Medulla oblongata (tissue), 1 donor: ENCODE measurements around the gene GDF10.

Experiments
- DNase-seq: peaks from one replicate; pipeline ENCODE4 v3.0.0-alpha.2; 2015; ENCODE audit errors: extremely low spot score

Gene GDF10

GRCh38 chr10:47276071-47276470 lies 23.9 kb upstream of the GDF10 start:
- no peak for DNase-seq

- no peak for DNase-seq
Observed at GRCh38 chr10:47276576-47277351, 23.2 kb upstream of the GDF10 start.

- no peak for DNase-seq
Observed at GRCh38 chr10:47277352-47278151, 22.4 kb upstream of the GDF10 start.

GRCh38 chr10:47278152-47278473 lies 21.9 kb upstream of the GDF10 start:
- no peak for DNase-seq

GRCh38 chr10:47278720-47279119 lies 21.3 kb upstream of the GDF10 start:
- DNase-seq: no peak

GRCh38 chr10:47279276-47279675 lies 20.7 kb upstream of the GDF10 start:
- no peak for DNase-seq

GRCh38 chr10:47282005-47282656 lies 17.9 kb upstream of the GDF10 start:
- DNase-seq: no peak

- DNase-seq: no peak
Observed at GRCh38 chr10:47282657-47283018, 17.4 kb upstream of the GDF10 start.

- no peak for DNase-seq
Observed at GRCh38 chr10:47283101-47283630, 16.8 kb upstream of the GDF10 start.

- no peak for DNase-seq
Observed at GRCh38 chr10:47283848-47284247, 16.1 kb upstream of the GDF10 start.

- DNase-seq: no peak
Observed at GRCh38 chr10:47285381-47286115, 14.4 kb upstream of the GDF10 start.

GRCh38 chr10:47286116-47286505 lies 13.9 kb upstream of the GDF10 start:
- DNase-seq: no peak

- DNase-seq: no peak
Observed at GRCh38 chr10:47286591-47287315, 13.2 kb upstream of the GDF10 start.

GRCh38 chr10:47287365-47287802 lies 12.6 kb upstream of the GDF10 start:
- DNase-seq: no peak

- DNase-seq: no peak
Observed at GRCh38 chr10:47287805-47288204, 12.2 kb upstream of the GDF10 start.

- no peak for DNase-seq
Observed at GRCh38 chr10:47288236-47288635, 11.8 kb upstream of the GDF10 start.

GRCh38 chr10:47288916-47289495 lies 11.0 kb upstream of the GDF10 start:
- no peak for DNase-seq

GRCh38 chr10:47289921-47290320 lies 10.1 kb upstream of the GDF10 start:
- no peak for DNase-seq

- no peak for DNase-seq
Observed at GRCh38 chr10:47290338-47290737, 9.7 kb upstream of the GDF10 start.

GRCh38 chr10:47291682-47292081 lies 8.3 kb upstream of the GDF10 start:
- no peak for DNase-seq

GRCh38 chr10:47294057-47294456 lies 5.9 kb upstream of the GDF10 start:
- DNase-seq: no peak
